Activated CD4-positive, alpha-beta T cell treated with anti-CD3 and anti-CD28 coated beads for 36 hours (primary cell): Measurements from ENCODE around the gene PAQR6. TPM values are rescaled to one million over a fixed set of nuclear protein-coding genes. Genes with fewer than 3 reads are reported as not detected.
A peak's percentile ranks its signal among the peaks of the same experiment; 100 is the strongest.

ENCODE experiments used
- ATAC-seq: fragments of 200-7000 bp; cut with Tn5 transposase; one replicate; pipeline ENCODE4 v1.10.0; 2021; ENCODE audit warnings: mild to moderate bottlenecking, moderate library complexity
- CTCF ChIA-PET: fragments of 350-600 bp; sonication (Branson Sonifier 250); formaldehyde crosslinking; loops from one replicate; lab custom pipeline; 2021; ENCODE audit warnings: antibody characterized with exemption; lab: Charles Lee
- POLR2A ChIA-PET: fragments of 350-600 bp; sonication (Branson Sonifier 250); formaldehyde crosslinking; loops from one replicate; lab custom pipeline; 2021; ENCODE audit warnings: antibody characterized with exemption, inconsistent platforms; lab: Charles Lee
- DNase-seq: peaks from one replicate; pipeline ENCODE4 v3.0.0-alpha.2; 2020
- H3K27ac Mint-ChIP-seq: one replicate; pipeline ENCODE4 v1.8.0; 2021; ENCODE audit warnings: mixed read lengths
- H3K27me3 Mint-ChIP-seq: one replicate; pipeline ENCODE4 v1.8.0; 2021; ENCODE audit warnings: mixed read lengths
- H3K36me3 Mint-ChIP-seq: one replicate; pipeline ENCODE4 v1.8.0; 2021; ENCODE audit warnings: low read depth, mixed read lengths
- H3K4me1 Mint-ChIP-seq: one replicate; pipeline ENCODE4 v1.8.0; 2021; ENCODE audit warnings: mixed read lengths
- H3K4me3 Mint-ChIP-seq: one replicate; pipeline ENCODE4 v1.8.0; 2021; ENCODE audit warnings: mild to moderate bottlenecking, moderate library complexity, mixed read lengths
- H3K9me3 Mint-ChIP-seq: one replicate; pipeline ENCODE4 v1.8.0; 2021; ENCODE audit warnings: low read depth, mixed read lengths
- intact Hi-C, 2 experiments: fragments of 100-400 bp; cut with DNase I in 1 of 2; cut with micrococcal nuclease in 1 of 2; formaldehyde crosslinking; loops; one replicate each; pipeline versions ENCODE4 v1.14.2 to v1.15.1; 2022 to 2024; cut with DNase I, micrococcal nuclease
- total RNA-seq, 2 experiments: library from RNA; stranded (reverse); gene quantifications; one replicate each; pipeline ENCODE4 v1.2.3, GENCODE V29; 2021

The PAQR6 gene
- total RNA-seq, 2 experiments from 2014 or later = 4.7 to 5.7 TPM

DNA sequence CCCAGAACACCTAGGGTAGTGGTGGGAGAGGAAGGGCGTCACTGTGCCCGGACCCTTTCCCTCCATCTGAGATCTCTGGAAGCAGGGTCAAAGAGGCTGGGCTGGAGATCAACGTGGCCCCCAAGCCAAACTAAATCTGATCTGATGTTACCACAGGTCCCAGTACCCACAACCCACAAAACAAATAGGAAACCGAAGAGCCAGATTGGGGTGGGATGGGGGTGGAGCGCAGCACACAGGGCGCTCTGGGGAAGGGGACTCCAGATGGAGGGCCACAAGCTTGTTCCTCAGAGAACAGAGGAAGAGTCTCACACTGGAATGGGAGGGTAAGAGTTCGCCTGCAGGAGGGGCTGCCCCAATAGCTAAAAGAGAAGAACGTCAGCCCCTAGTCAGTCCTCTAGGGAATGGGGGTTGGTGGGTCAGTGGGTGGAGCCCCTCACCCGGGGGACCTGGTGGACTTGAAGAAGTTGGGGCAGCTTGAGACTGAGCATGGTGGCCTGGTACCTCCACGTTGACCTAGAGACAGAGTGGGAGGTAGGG is 1.5 kb downstream of the PAQR6 start:
- no peak overlapping the region for H3K4me3 Mint-ChIP-seq

DNA sequence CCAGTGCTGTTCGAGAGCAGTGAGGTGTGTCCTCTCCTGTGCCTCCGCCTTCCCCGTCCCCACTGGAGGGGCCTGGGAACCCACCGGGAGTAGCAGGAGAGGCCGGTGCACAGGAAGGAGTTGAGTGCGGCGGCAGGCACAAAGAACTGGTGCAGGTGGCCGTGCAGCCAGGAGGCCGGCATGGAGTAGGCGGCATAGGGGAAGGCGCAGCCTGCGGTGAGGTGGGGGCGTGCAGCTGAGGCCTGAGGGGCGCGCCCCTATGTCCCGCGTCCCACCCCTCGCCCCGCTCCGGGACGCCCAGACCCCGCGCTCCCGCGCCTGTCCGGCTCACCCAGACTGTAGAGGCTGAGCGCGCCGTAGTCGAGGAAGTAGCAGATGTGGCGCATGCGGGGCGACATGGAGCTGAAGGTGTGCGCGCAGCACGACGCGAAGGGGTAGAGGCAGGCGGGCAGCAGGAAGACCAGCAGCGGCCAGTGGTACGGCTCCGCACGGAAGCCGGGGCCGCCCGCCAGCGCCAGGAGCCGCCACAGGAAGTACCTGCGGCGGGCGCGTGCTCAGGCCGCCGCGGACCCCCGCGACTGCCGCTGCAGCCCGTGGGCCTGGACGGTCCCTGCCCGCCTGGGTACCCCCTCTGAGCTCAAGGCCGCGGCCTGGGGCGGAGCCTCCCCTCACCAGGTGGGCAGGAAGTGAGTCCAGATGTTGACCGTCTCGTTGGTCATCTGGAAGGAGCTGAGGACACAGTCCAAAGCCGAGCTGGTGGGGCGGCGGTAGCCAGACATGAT is 2.2 kb downstream of the PAQR6 start:
- POLR2A ChIA-PET = interaction anchor here (0.6 to 1.2 kb wide), 4 partner anchors 19 to 161 kb away, joined by 3 to 4 read pairs (median 3); no protein-coding TSS in a partner anchor
- intact Hi-C loops = no loop called here
- H3K36me3 Mint-ChIP-seq = peaks cover 12% of the 10 kb centered on the region
- DNase-seq (peak; percentile 64), ATAC-seq (peak; percentile 55)
- CTCF ChIA-PET = interaction anchor here (0.6 to 1.5 kb wide), 5 partner anchors 21 to 117 kb away, joined by 3 to 6 read pairs (median 4); no protein-coding TSS in a partner anchor
- peaks cover 11% of the 10 kb centered on the region for H3K4me1 Mint-ChIP-seq
- no peaks in the 10 kb centered on the region for H3K9me3 Mint-ChIP-seq
- peak overlapping the region; percentile 25 for H3K27ac Mint-ChIP-seq
- peaks cover 4% of the 10 kb centered on the region for H3K27me3 Mint-ChIP-seq
- H3K4me3 Mint-ChIP-seq = peak overlapping the region; percentile 59

More for the DNA sequence above, 1.5 kb downstream of the PAQR6 start:
- Mint-ChIP-seq H3K4me1 (peaks cover 11% of the 10 kb centered on the region), H3K27ac (peak overlapping the region; percentile 25), H3K36me3 (peaks cover 9% of the 10 kb centered on the region), H3K27me3 (peaks cover 4% of the 10 kb centered on the region), H3K9me3 (no peaks in the 10 kb centered on the region)
- DNase-seq (no peak), ATAC-seq (no peak)
- POLR2A ChIA-PET = interaction anchor here (0.6 to 1.2 kb wide), 5 partner anchors 20 to 162 kb away, joined by 3 to 4 read pairs (median 3); no protein-coding TSS in a partner anchor
- intact Hi-C loops = no loop called here
- CTCF ChIA-PET = interaction anchor here (0.6 to 1.3 kb wide), 3 partner anchors 21 to 118 kb away, joined by 3 to 4 read pairs (median 4); no protein-coding TSS in a partner anchor

DNA sequence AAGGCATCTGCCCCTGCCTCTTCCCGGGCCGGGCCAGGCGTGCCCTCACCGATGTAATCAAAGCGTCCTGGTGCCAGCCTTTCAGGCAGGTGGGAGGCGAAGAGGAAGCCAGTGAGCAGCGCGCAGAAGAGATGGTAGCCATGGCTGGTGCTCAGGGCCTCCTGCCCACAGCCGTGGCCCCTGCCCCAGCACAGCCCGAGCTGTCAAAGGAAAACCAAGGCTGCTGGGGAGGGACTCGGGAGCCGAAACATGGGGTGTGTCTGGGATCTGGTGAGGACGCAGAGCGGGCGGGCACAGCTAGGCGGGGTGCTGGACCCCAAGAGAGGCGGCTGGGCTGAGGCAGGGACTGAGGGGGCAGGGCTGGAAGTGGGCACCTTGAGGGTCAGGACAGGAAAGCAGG is 3.1 kb downstream of the PAQR6 start:
- intact Hi-C loops = no loop called here
- POLR2A ChIA-PET = no interaction called here
- Mint-ChIP-seq H3K36me3 (peaks cover 12% of the 10 kb centered on the region), H3K4me3 (peak overlapping the region; percentile 59), H3K9me3 (no peaks in the 10 kb centered on the region), H3K27me3 (peaks cover 4% of the 10 kb centered on the region), H3K4me1 (peaks cover 11% of the 10 kb centered on the region), H3K27ac (no peak overlapping the region)
- DNase-seq (no peak), ATAC-seq (no peak)
- CTCF ChIA-PET = interaction anchor here (1.1 to 1.5 kb wide), 2 partner anchors 103 to 113 kb away, joined by 4 to 6 read pairs; no protein-coding TSS in a partner anchor

DNA sequence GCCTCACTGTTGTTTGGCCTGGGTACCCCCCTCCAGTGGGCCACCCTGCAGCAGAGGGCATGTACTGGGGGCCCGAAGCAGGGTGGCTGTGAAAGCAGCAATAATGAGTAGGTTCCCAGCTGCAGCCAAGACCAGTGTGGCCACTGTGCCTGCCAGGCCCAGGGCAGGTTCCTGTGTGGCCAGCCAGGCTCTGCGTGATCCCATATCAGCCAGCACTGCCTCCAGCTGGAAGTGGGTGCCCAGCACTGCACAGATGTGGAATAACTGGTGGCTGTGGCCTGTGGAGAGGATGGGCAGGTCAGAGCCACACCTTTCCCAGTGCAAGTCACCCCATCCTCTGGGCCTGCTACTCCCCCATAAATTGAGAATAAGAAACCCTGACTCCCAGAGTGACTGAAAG is 3.7 kb downstream of the PAQR6 start:
- POLR2A ChIA-PET = no interaction called here

DNA sequence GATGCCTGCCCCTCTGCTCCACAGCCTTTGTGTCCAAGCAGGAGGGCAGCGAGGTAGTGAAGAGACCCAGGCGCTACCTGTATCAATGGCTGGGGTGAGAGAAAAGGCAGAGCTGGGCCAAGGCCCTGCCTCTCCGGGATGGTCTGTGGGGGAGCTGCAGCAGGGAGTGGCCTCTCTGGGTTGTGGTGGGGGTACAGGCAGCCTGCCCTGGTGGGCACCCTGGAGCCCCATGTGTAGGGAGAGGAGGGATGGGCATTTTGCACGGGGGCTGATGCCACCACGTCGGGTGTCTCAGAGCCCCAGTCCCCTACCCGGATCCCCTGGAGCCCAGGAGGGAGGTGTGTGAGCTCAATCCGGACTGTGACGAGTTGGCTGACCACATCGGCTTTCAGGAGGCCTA is 5.1 kb downstream of the PAQR6 start:
- Mint-ChIP-seq H3K27me3 (peaks cover 4% of the 10 kb centered on the region), H3K9me3 (no peaks in the 10 kb centered on the region), H3K4me3 (no peak overlapping the region), H3K4me1 (peaks cover 14% of the 10 kb centered on the region), H3K36me3 (peaks cover 23% of the 10 kb centered on the region), H3K27ac (no peak overlapping the region)
- intact Hi-C loops = loop anchor here in 1 of 2 experiments (2.0 kb wide), 1 partner anchor 18 kb away; no protein-coding TSS in a partner anchor
- CTCF ChIA-PET = interaction anchor here (1.2 kb wide), 1 partner anchor 18 kb away, joined by 4 read pairs; no protein-coding TSS in a partner anchor
- ATAC-seq (no peak), DNase-seq (no peak)
- POLR2A ChIA-PET = interaction anchor here (1.5 kb wide), 1 partner anchor 97 kb away, joined by 3 read pairs; no protein-coding TSS in a partner anchor

More for the DNA sequence above, 3.7 kb downstream of the PAQR6 start:
- Mint-ChIP-seq H3K9me3 (no peaks in the 10 kb centered on the region), H3K36me3 (peaks cover 14% of the 10 kb centered on the region), H3K4me3 (no peak overlapping the region), H3K27ac (no peak overlapping the region), H3K27me3 (peaks cover 4% of the 10 kb centered on the region), H3K4me1 (peaks cover 11% of the 10 kb centered on the region)
- DNase-seq (no peak), ATAC-seq (no peak)
- CTCF ChIA-PET = interaction anchor here (1.5 kb wide), 1 partner anchor 102 kb away, joined by 6 read pairs; no protein-coding TSS in a partner anchor
- intact Hi-C loops = no loop called here

DNA sequence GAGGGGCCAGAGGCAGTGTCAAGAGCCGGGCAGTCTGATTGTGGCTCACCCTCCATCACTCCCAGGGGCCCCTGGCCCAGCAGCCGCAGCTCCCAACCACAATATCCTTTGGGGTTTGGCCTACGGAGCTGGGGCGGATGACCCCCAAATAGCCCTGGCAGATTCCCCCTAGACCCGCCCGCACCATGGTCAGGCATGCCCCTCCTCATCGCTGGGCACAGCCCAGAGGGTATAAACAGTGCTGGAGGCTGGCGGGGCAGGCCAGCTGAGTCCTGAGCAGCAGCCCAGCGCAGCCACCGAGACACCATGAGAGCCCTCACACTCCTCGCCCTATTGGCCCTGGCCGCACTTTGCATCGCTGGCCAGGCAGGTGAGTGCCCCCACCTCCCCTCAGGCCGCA is 5.9 kb downstream of the PAQR6 start, which contains the start of gene BGLAP:
BGLAP (plus strand) TSS at position 259 of the 400 bp plus-strand sequence; CDS start at position 307, 48 bp downstream.
- Mint-ChIP-seq H3K4me1 (peaks cover 14% of the 10 kb centered on the region), H3K27me3 (peaks cover 4% of the 10 kb centered on the region), H3K36me3 (peaks cover 28% of the 10 kb centered on the region), H3K9me3 (no peaks in the 10 kb centered on the region), H3K4me3 (no peak within 1 kb of the TSS), H3K27ac (no peak within 1 kb of the TSS)
- intact Hi-C loops = loop anchor here in 1 of 2 experiments (2.0 kb wide), 1 partner anchor 19 kb away; no protein-coding TSS in a partner anchor
- no peak for DNase-seq
- CTCF ChIA-PET = no interaction called here
- POLR2A ChIA-PET = interaction anchor here (0.9 to 1.5 kb wide), 2 partner anchors 96 to 136 kb away, joined by 3 to 4 read pairs; no protein-coding TSS in a partner anchor
- no peak for ATAC-seq

DNA sequence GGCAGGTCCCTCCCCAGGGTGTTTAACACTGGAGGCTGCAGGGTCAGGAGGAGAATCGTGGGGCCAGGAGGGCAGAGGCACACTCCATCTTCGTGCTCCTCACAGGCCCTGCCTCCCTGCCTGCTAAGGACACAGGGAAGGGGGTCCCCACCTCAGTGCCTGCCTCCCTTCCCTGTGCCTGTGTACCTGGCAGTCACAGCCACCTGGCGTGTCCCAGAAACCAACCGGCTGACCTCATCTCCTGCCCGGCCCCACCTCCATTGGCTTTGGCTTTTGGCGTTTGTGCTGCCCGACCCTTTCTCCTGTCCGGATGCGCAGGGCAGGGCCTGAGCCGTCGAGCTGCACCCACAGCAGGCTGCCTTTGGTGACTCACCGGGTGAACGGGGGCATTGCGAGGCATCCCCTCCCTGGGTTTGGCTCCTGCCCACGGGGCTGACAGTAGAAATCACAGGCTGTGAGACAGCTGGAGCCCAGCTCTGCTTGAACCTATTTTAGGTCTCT is 6.5 kb downstream of the PAQR6 start:
- Mint-ChIP-seq H3K27ac (no peak overlapping the region), H3K27me3 (peaks cover 4% of the 10 kb centered on the region), H3K4me1 (peaks cover 14% of the 10 kb centered on the region), H3K9me3 (no peaks in the 10 kb centered on the region), H3K4me3 (no peak overlapping the region), H3K36me3 (peaks cover 29% of the 10 kb centered on the region)
- intact Hi-C loops = no loop called here
- ATAC-seq (no peak), DNase-seq (no peak)
- ChIA-PET CTCF (no interaction called here), POLR2A (interaction anchor here (0.9 kb wide), 1 partner anchor 135 kb away, joined by 4 read pairs; no protein-coding TSS in a partner anchor)

DNA sequence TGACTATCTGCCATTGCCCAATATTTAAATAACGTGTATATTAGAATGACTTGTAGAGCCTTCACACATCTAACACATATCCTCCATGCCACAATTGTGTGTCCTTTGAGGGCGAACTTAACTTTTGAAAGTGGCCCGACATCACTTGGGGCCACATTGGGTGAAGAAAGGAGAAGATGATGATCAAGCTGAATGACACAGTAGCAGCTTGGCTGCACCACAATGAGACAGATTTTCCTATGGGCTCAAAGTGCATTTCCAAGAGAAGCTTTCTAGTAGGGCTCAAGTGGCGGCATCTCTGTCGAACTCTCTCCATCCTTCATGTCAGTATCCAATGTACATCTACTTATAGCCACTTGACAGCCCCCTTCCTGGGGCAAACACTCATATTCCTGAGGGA is 9.6 kb downstream of the PAQR6 start:
- no peaks in the 10 kb centered on the region for H3K27me3 Mint-ChIP-seq
- H3K9me3 Mint-ChIP-seq = no peaks in the 10 kb centered on the region
- no peak for DNase-seq
- intact Hi-C loops = no loop called here
- no peak overlapping the region for H3K27ac Mint-ChIP-seq
- peaks cover 4% of the 10 kb centered on the region for H3K4me1 Mint-ChIP-seq
- H3K4me3 Mint-ChIP-seq = no peak overlapping the region
- H3K36me3 Mint-ChIP-seq = peaks cover 36% of the 10 kb centered on the region
- peak; percentile 11 for ATAC-seq
- ChIA-PET CTCF (interaction anchor here (0.5 to 1.0 kb wide), 3 partner anchors 9 to 101 kb away, joined by 3 read pairs; no protein-coding TSS in a partner anchor), POLR2A (interaction anchor here (0.5 to 1.2 kb wide), 2 partner anchors 10 to 13 kb away, joined by 3 read pairs; partner anchors contain the start of gene PAQR6)

DNA sequence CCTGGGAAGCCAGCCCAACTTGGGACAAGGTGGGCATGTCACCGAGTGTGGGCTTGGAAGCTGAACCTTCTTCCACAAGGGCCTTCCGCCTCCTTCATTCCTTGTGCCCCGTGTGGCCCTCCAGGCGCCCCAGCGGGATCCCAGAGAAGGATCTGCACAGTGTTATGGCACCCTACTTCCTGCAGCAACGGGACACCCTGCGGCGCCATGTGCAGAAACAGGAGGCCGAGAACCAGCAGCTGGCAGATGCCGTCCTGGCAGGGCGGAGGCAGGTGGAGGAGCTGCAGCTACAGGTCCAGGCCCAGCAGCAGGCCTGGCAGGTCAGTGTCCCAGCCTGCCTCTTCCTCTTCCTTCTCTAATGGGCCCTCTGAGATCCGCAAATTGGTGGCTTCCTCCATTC is 11.7 kb downstream of the PAQR6 start:
- POLR2A ChIA-PET = interaction anchor here (0.5 kb wide), 1 partner anchor 331 kb away, joined by 3 read pairs; no protein-coding TSS in a partner anchor
- Mint-ChIP-seq H3K27ac (no peak overlapping the region), H3K27me3 (no peaks in the 10 kb centered on the region), H3K9me3 (no peaks in the 10 kb centered on the region), H3K36me3 (peaks cover 39% of the 10 kb centered on the region), H3K4me1 (peaks cover 4% of the 10 kb centered on the region), H3K4me3 (no peak overlapping the region)
- ATAC-seq (no peak), DNase-seq (no peak)
- intact Hi-C loops = no loop called here
- CTCF ChIA-PET = no interaction called here

DNA sequence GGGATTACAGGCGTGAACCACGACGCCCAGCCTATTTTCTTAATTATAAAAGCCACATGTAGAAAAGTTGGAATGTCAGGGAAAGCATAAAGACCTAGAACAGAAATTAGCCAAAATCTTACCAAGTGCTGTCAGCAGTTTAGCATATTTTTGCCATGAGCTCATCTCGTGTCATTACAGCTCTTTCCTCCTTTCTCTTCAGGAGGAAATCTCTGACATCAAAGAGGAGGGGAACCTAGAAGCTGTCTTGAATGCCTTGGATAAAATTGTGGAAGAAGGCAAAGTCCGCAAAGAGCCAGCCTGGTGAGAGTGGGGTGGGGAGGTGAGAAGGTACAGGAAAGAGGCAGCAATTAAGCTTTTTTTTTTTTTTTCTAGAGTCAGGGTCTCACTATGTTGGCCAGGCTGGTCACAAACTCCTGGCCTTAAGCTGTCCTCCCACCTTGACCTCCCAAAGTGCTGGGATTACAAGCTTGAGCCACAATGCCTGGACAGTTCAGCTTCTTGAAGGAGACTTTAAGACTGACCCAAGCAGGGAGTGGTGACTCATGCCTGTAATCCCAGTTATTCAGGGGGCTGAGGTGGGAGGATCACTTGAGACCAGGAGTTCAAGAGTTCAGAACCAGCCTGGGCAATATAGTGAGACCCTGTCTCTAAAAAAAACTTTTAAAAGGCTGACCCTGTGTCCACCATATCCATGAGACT is 14.3 kb downstream of the PAQR6 start:
- Mint-ChIP-seq H3K36me3 (peaks cover 36% of the 10 kb centered on the region), H3K4me1 (peaks cover 4% of the 10 kb centered on the region), H3K27me3 (no peaks in the 10 kb centered on the region), H3K27ac (no peak overlapping the region), H3K9me3 (no peaks in the 10 kb centered on the region), H3K4me3 (no peak overlapping the region)
- CTCF ChIA-PET = interaction anchor here (0.8 to 2.5 kb wide), 6 partner anchors 10 to 152 kb away, joined by 3 to 12 read pairs (median 3); no protein-coding TSS in a partner anchor
- POLR2A ChIA-PET = no interaction called here
- ATAC-seq (no peak), DNase-seq (no peak)
- intact Hi-C loops = no loop called here
